ENCODE results near the gene TNPO2. TPM values are rescaled to one million over a fixed set of nuclear protein-coding genes. Genes with fewer than 3 reads are reported as not detected.
A peak's percentile ranks its signal among the peaks of the same experiment; 100 is the strongest.
"Not testable (repeated sequence)": the region's sequence is repeated elsewhere in the genome, so short reads cannot be mapped to it uniquely, and the experiment has no call there.

The TNPO2 gene
- total RNA-seq, 2 donors from 2014 or later: 106 to 113 TPM

DNA sequence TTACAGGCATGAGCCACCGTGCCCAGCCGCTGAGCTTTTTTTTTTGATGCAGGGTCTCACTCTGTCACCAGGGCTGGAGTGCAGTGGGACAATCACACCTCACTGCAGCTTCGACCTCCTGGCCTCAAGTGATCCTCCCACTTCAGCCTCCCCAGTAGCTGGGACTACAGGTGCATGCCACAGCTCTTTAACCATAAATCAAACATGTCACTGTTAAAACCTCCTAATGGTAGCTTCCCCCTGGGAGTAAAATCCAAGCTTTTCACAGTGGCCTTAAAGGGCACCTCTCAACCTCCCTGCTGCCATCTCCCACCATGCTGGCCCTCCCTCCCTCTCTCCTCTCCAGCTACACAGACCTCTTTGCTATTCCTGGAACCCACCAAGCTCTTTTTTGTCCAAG lies 37.9 kb downstream of the TNPO2 start:
- Mint-ChIP-seq H3K36me3 (ENCODE audit: low read depth) (peaks cover 7% of the 10 kb centered on the region), H3K27me3 (ENCODE audit: insufficient read depth) (no peaks in the 10 kb centered on the region), H3K27ac (no peak overlapping the region), H3K4me3 (no peak overlapping the region), H3K4me1 (peaks cover 3% of the 10 kb centered on the region), H3K9me3 (no peaks in the 10 kb centered on the region)
- Histone ChIP-seq H3K9ac (ENCODE audit: extremely low read depth, low read length, poor library complexity, severe bottlenecking) (no peak overlapping the region), H3K36me3 (ENCODE audit: control insufficient read depth, insufficient read depth, low read length) (no peaks in the 10 kb centered on the region), H3K27ac (ENCODE audit: low read depth, low read length) (no peak overlapping the region), H3K4me1 (ENCODE audit: control insufficient read depth, insufficient read depth, low read length) (no peaks in the 10 kb centered on the region), H3K9me3 (ENCODE audit: control insufficient read depth, low read length) (no peaks in the 10 kb centered on the region), H3K4me3 (ENCODE audit: low read length) (no peak overlapping the region), H3K27me3 (ENCODE audit: control insufficient read depth, insufficient read depth, low read length, poor library complexity, severe bottlenecking) (no peaks in the 10 kb centered on the region)
- WGBS, 2 experiments (ENCODE audit: insufficient coverage in 1 of 2, insufficient read length in 1 of 2): 84 to 96% methylated on average over 3 of the region's 3 CpGs
- TF ChIP-seq, protein P1, sequence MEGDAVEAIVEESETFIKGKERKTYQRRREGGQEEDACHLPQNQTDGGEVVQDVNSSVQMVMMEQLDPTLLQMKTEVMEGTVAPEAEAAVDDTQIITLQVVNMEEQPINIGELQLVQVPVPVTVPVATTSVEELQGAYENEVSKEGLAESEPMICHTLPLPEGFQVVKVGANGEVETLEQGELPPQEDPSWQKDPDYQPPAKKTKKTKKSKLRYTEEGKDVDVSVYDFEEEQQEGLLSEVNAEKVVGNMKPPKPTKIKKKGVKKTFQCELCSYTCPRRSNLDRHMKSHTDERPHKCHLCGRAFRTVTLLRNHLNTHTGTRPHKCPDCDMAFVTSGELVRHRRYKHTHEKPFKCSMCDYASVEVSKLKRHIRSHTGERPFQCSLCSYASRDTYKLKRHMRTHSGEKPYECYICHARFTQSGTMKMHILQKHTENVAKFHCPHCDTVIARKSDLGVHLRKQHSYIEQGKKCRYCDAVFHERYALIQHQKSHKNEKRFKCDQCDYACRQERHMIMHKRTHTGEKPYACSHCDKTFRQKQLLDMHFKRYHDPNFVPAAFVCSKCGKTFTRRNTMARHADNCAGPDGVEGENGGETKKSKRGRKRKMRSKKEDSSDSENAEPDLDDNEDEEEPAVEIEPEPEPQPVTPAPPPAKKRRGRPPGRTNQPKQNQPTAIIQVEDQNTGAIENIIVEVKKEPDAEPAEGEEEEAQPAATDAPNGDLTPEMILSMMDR (conservative IDR thresholded peaks at IDR 0.05): no peak
- no peak for DNase-seq

DNA sequence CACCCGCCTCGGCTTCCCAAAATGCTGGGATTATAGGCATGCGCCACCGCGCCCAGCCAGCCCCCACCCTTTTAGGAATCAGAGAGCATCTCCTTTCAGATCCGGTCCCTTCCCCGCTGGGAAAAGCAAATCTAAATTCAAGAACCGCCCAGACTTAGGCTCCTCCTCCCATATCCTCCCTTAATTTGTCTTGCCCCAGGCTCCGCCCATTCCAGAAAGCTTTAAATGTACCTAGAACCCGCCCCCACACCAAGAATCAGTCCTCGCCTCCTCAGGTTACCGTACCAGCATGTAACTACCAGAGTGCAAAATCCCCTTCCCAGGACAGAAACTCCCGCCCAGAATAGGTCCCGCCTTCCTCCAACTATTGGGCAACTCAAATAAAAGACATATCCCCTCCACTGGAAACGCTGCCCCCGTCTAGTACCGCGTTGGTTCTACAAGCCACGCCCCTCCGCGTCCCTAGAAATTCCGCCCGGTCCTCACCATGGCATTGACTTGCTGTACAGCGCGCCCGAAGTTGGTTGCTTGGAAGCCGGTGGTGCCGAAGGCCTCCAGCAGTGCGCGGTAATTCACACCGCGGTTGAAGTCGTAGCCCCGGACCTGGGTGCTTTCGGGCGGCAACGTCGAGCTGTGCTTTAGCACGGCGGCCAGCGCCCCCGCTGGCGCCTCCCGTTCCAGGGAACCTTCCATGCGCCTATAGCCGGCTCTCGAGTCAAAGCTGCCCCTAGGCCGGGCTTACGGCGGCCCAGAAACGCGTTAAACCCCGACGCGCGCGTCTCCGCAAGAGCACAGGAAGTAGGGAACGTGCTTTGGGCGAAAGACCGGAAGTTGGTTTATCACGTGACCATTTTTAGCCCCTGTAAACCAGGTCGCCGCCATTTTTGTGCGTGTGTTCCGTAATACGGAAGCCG lies 42.4 kb downstream of the TNPO2 start, which contains the start of gene DHPS:
Gene DHPS, minus strand, starts transcription at position 807 of the 914 bp plus-strand sequence. Its CDS starts 114 bp downstream, at position 693.
- peak within 1 kb of the TSS; percentile 98 for H3K27ac Mint-ChIP-seq
- peak within 1 kb of the TSS; percentile 95 for H3K4me3 ChIP-seq (ENCODE audit: low read length)
- DNase-seq: peak; percentile 98
- H3K27me3 Mint-ChIP-seq (ENCODE audit: insufficient read depth): no peaks in the 10 kb centered on the region
- H3K36me3 ChIP-seq (ENCODE audit: control insufficient read depth, insufficient read depth, low read length): peaks cover 36% of the 10 kb centered on the region
- peak within 1 kb of the TSS; percentile 100 for H3K9ac ChIP-seq (ENCODE audit: extremely low read depth, low read length, poor library complexity, severe bottlenecking)
- H3K9me3 Mint-ChIP-seq: no peaks in the 10 kb centered on the region
- H3K36me3 Mint-ChIP-seq (ENCODE audit: low read depth): peaks cover 34% of the 10 kb centered on the region
- TF ChIP-seq, protein P1 (conservative IDR thresholded peaks at IDR 0.05): no peak
- H3K27me3 ChIP-seq (ENCODE audit: control insufficient read depth, insufficient read depth, low read length, poor library complexity, severe bottlenecking): no peaks in the 10 kb centered on the region
- H3K9me3 ChIP-seq (ENCODE audit: control insufficient read depth, low read length): no peaks in the 10 kb centered on the region
- no peaks in the 10 kb centered on the region for H3K4me1 ChIP-seq (ENCODE audit: control insufficient read depth, insufficient read depth, low read length)
- peaks cover 4% of the 10 kb centered on the region for H3K4me1 Mint-ChIP-seq
- H3K27ac ChIP-seq (ENCODE audit: low read depth, low read length): peak within 1 kb of the TSS; percentile 99
- WGBS, 2 experiments (ENCODE audit: insufficient coverage in 1 of 2, insufficient read length in 1 of 2): 0% methylated on average over 33 to 68 of the region's 68 CpGs
- H3K4me3 Mint-ChIP-seq: peak within 1 kb of the TSS; percentile 96

DNA sequence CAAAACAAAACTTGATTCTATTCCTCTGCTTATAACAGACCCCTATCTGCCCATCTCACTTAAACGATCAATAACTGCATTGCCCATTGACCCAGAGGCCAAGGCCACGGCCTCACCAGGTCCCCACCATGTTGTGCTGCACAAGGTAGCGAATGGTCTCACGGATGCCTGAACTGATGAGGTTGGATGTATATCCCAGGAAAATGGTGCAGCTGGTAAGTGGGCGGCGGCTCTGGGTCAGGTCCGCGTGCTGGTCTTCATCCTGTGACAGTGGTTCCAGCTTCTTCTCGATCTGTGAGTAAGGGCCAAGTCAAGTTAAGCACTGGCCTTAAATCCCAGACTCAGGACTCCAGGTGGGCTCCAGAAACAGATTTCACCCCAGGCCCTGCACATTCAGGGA lies 43.7 kb downstream of the TNPO2 start:
- peaks cover 46% of the 10 kb centered on the region for H3K36me3 Mint-ChIP-seq (ENCODE audit: low read depth)
- Histone ChIP-seq H3K4me3 (ENCODE audit: low read length) (no peak overlapping the region), H3K27ac (ENCODE audit: low read depth, low read length) (no peak overlapping the region), H3K9me3 (ENCODE audit: control insufficient read depth, low read length) (no peaks in the 10 kb centered on the region), H3K27me3 (ENCODE audit: control insufficient read depth, insufficient read depth, low read length, poor library complexity, severe bottlenecking) (no peaks in the 10 kb centered on the region), H3K4me1 (ENCODE audit: control insufficient read depth, insufficient read depth, low read length) (no peaks in the 10 kb centered on the region), H3K36me3 (ENCODE audit: control insufficient read depth, insufficient read depth, low read length) (peaks cover 48% of the 10 kb centered on the region), H3K9ac (ENCODE audit: extremely low read depth, low read length, poor library complexity, severe bottlenecking) (no peak overlapping the region)
- no peaks in the 10 kb centered on the region for H3K9me3 Mint-ChIP-seq
- H3K27ac Mint-ChIP-seq: no peak overlapping the region
- peak overlapping the region; percentile 96 for H3K4me3 Mint-ChIP-seq
- TF ChIP-seq, protein P1 (conservative IDR thresholded peaks at IDR 0.05): no peak
- no peak for DNase-seq
- peaks cover 4% of the 10 kb centered on the region for H3K4me1 Mint-ChIP-seq
- 97 to 98% methylated on average over 8 to 9 of the region's 9 CpGs for WGBS, 2 experiments (ENCODE audit: insufficient coverage in 1 of 2, insufficient read length in 1 of 2)
- H3K27me3 Mint-ChIP-seq (ENCODE audit: insufficient read depth): no peaks in the 10 kb centered on the region

DNA sequence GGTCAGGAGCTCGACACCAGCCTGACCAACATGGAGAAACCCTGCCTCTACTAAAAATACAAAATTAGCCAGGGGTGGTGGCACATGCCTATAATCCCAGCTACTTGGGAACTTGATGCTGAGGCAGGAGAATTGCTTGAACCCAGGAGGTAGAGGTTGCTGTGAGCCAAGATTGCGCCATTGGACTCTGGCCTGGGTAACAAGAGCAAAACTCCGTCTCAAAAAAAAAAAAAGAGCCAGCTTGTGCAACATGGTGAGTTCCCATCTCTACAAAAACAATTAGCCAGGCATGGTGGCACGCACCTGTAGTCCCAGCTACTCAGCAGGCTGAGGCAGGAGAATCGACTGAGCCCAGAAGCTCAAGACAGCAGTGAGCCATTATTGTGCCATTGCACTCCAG lies 45.7 kb downstream of the TNPO2 start:
- 91 to 97% methylated on average over 4 to 5 of the region's 5 CpGs for WGBS, 2 experiments (ENCODE audit: insufficient coverage in 1 of 2, insufficient read length in 1 of 2)
- H3K9me3 ChIP-seq (ENCODE audit: control insufficient read depth, low read length); H3K9ac ChIP-seq (ENCODE audit: extremely low read depth, low read length, poor library complexity, severe bottlenecking); H3K27ac Mint-ChIP-seq; H3K27ac ChIP-seq (ENCODE audit: low read depth, low read length); H3K4me1 ChIP-seq (ENCODE audit: control insufficient read depth, insufficient read depth, low read length); H3K27me3 Mint-ChIP-seq (ENCODE audit: insufficient read depth); H3K9me3 Mint-ChIP-seq; H3K4me1 Mint-ChIP-seq; DNase-seq; H3K27me3 ChIP-seq (ENCODE audit: control insufficient read depth, insufficient read depth, low read length, poor library complexity, severe bottlenecking); H3K4me3 Mint-ChIP-seq; H3K4me3 ChIP-seq (ENCODE audit: low read length): not testable (repeated sequence)
- peaks cover 62% of the 10 kb centered on the region for H3K36me3 Mint-ChIP-seq (ENCODE audit: low read depth)
- H3K36me3 ChIP-seq (ENCODE audit: control insufficient read depth, insufficient read depth, low read length): peaks cover 65% of the 10 kb centered on the region

All from endodermal cell (in vitro differentiated cells).